Mucosa of stomach (tissue), 1 donor: Measurements from ENCODE around the gene ZNF813.

Experiments
- H3K27me3 ChIP-seq: one replicate; pipeline ENCODE4 v1.7.0; 2013; ENCODE audit warnings: mild to moderate bottlenecking, low read length; ENCODE audit not compliant: control insufficient read depth, insufficient read depth
- H3K36me3 ChIP-seq: one replicate; pipeline ENCODE4 v1.7.0; 2013; ENCODE audit warnings: low read length; ENCODE audit not compliant: control insufficient read depth, insufficient read depth
- H3K4me1 ChIP-seq: one replicate; pipeline ENCODE4 v1.7.0; 2013; ENCODE audit warnings: mild to moderate bottlenecking, low read length; ENCODE audit not compliant: control insufficient read depth, insufficient read depth
- H3K4me3 ChIP-seq: one replicate; pipeline ENCODE4 v1.7.0; 2013; ENCODE audit warnings: low read length
- H3K9ac ChIP-seq: one replicate; pipeline ENCODE4 v1.7.0; 2013; ENCODE audit warnings: mild to moderate bottlenecking, low read length, moderate library complexity
- H3K9me3 ChIP-seq: one replicate; pipeline ENCODE4 v1.7.0; 2013; ENCODE audit warnings: mild to moderate bottlenecking, low read length, moderate library complexity; ENCODE audit not compliant: control insufficient read depth
- donor health status: Pancreatic carcinoma.

Gene ZNF813

DNA sequence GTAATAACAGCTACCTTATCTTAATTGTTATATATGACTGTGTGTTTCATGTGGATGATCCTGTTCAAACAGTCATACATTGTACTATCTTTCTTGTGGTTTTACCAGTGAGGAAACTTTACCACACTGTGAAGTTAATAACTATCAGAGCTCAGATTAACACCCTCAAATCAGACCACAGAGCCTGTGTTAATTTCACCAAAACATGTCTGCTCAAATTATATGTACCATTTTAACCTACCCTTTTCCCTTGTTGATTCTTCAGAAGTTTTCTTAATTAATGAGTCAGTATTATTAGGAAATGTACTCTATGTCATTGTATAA, 68.7 kb downstream of the ZNF813 start:
- H3K9ac ChIP-seq: no peak overlapping the region

DNA sequence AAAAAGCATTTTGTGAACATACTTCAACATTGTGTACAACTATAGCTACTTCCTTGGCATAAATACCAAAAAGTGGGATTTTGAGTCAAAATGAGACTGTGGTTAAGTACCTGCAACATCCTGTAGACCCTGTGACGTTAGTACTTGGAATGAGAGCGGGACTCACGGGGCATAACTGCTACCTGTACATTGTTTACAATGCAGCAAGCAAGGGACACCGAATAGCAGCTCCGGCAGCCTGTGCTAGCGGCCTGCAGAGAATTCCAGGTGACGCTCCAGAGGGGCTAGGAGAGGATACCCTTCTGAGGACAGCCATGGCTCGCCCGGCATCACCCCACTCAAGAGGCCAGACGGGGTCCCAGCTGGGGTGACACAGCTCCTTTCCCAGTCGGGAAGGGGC, 69.6 kb downstream of the ZNF813 start:
- H3K27me3 ChIP-seq: no peaks in the 10 kb centered on the region
- H3K4me1 ChIP-seq: no peaks in the 10 kb centered on the region
- H3K36me3 ChIP-seq: no peaks in the 10 kb centered on the region
- H3K9ac ChIP-seq: no peak overlapping the region
- no peak overlapping the region for H3K4me3 ChIP-seq
- no peaks in the 10 kb centered on the region for H3K9me3 ChIP-seq

More for the DNA sequence above, 68.7 kb downstream of the ZNF813 start:
- Histone ChIP-seq H3K27me3 (no peaks in the 10 kb centered on the region), H3K4me3 (no peak overlapping the region), H3K36me3 (no peaks in the 10 kb centered on the region), H3K9me3 (no peaks in the 10 kb centered on the region), H3K4me1 (no peaks in the 10 kb centered on the region)

DNA sequence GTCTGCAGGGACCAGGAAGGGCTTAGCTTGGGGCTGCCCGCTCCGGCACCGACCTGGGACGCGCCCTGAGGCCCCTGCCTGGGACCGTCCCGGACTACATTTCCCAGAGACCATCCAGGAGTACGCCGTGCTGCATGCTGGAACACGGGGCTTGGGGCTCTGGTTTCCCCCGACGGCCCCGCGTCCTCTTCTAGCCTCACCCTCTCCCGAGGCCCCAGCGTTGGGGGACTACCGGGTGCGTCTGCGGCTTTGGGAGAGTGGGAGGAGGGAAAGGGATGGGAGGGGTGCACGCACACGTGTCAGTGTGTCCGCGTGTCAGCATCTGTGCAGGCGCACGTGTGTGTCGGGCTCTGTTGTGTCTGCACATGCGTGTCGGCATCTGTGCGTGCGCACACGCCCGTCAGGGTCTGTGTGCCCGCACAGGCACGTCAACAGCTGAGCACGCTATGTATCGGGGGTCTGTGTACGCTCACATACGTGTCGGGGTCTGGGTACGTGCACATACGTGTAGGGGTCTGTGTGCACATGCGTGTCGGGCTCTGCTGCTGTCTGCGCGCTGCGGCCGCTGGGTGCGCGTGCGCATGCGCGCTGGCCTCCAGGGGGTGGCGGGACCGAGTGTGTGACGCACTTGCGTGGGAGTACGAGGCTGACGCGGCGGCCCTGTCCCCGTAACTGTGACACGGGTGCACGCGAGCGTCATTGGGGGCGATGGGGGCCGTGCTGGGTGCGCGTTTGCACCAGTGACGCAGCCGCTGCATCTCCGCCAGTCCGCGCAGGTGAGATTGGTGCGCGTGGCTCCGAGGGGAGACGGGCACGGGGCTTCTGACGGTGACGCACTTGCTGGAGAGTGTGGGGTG, 70.2 kb downstream of the ZNF813 start, which contains the start of gene ZNF331:
TSS of gene ZNF331 (plus strand) at position 625 of the 857 bp plus-strand sequence. CDS start 31,232 bp downstream, outside the sequence.
- Histone ChIP-seq H3K9me3 (no peaks in the 10 kb centered on the region), H3K27me3 (no peaks in the 10 kb centered on the region), H3K9ac (peak within 1 kb of the TSS; percentile 69), H3K36me3 (no peaks in the 10 kb centered on the region), H3K4me3 (peak within 1 kb of the TSS; percentile 63), H3K4me1 (no peaks in the 10 kb centered on the region)

DNA sequence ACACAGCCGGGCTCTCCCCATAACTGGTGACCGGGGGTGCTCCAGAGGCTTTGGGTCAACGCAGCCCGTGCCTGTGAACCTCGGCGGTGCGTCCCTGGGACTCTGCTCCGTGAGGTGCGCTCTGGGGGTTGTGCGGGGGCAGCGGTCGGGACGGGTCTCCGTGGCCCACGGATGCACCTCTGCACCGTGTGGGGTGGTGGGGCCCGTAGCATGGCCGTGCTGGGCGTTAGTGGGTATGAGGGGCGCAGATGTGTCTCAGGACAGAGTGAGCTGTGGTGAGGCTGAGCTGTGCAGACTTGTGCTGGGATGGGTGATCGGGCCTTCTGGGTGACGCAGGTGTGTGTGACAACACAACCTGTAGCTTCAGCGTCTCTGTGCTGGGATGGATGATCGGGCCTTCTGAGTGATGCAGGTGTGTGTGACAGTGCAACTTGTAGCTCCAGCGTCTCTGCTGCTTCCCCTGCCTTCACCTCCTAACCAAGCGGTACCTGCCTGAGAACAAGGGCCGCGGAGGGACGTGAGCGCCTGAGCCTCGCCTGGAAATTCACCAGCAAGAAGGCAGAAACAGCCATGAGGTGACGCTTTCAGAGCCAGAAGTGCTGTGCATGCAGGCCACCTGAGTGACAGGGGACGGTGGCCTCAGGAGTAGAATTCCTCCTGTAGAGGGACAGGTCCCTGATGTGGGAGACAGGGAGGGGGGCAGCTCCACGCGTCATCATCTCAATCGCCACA, 71.0 kb downstream of the ZNF813 start:
- Histone ChIP-seq H3K9ac (peak overlapping the region; percentile 69), H3K4me1 (no peaks in the 10 kb centered on the region), H3K27me3 (no peaks in the 10 kb centered on the region), H3K9me3 (no peaks in the 10 kb centered on the region), H3K36me3 (no peaks in the 10 kb centered on the region), H3K4me3 (peak overlapping the region; percentile 63)

DNA sequence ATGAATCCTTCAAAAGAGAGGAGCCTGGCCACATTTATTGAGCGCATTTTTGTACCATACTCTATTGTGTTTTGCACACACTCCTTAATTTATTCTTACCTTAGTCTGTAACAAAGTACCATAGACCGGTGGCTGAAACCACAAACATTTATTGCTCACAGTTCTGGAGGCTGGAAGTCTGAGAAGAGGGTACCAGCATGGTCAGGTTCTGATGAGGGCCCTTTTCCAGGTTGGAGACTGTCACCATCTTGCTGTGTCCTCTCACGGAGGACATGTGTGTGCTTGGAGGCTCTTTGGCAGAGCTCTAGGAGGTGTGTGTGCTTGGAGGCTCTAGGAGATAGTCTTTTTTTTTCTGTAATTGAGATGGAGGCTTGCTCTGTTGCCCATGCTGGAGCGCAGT, 72.6 kb downstream of the ZNF813 start:
- Histone ChIP-seq H3K4me3 (no peak overlapping the region), H3K27me3 (no peaks in the 10 kb centered on the region), H3K4me1 (no peaks in the 10 kb centered on the region), H3K36me3 (no peaks in the 10 kb centered on the region), H3K9ac (no peak overlapping the region), H3K9me3 (no peaks in the 10 kb centered on the region)

DNA sequence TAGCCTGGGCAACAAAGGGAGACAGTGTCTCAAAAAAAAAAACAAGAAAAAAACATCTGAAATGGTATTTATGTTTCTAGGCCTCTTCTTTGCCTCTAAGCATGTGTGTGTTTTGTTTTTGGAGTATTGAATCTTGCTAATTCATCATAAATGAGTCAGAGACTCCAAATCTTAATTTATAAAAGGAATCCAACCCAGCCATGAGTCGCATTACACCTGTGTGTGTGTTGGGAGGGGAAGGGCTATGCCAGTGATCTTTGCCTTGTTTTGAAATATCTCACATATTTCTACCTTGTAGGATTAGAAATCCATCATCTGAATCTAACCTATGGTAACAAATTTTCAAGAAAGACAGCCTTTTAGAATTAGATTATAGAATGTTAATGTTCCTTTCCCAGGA, 74.4 kb downstream of the ZNF813 start:
- H3K9ac ChIP-seq: no peak overlapping the region
- no peak overlapping the region for H3K4me3 ChIP-seq

DNA sequence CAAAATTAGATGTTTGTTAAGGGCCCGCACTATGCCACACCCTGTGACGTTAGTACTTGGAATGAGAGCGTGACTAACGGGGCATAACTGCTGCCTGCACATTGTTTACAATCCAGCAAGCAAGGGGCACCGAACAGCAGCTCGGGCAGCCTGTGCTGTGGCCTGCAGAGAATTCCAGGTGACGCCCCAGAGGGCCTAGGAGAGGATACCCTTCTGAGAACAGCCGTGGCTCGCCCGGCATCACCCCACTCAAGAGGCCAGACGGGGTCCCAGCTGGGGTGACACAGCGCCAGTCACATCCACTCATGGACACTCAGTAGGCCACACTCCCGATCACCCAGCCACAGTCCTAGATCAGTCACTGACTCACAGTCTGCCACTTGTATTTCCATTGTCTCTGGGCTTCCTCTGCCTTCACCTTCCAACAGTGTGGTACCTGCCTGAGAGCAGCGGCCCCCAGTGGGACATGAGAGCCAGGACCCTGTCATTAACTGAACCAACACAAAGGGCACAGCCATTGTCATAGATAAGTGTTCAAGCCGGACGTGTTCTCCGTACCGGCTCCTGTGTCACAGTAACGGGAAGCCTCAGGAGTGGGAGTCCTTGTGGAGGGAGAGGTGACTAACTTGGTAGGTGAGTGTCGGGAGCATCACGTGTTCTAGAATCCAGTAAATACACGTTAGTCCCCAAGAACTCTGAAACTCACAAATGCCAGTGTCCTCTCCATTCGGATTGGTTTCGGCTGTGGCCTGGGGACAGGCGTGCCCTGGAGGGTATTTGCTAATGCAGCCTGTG, 77.9 kb downstream of the ZNF813 start:
- no peaks in the 10 kb centered on the region for H3K9me3 ChIP-seq
- H3K9ac ChIP-seq: no peak overlapping the region
- no peaks in the 10 kb centered on the region for H3K36me3 ChIP-seq
- H3K27me3 ChIP-seq: no peaks in the 10 kb centered on the region
- no peaks in the 10 kb centered on the region for H3K4me1 ChIP-seq
- H3K4me3 ChIP-seq: no peak overlapping the region

More for the DNA sequence above, 74.4 kb downstream of the ZNF813 start:
- Histone ChIP-seq H3K27me3 (no peaks in the 10 kb centered on the region), H3K36me3 (no peaks in the 10 kb centered on the region), H3K9me3 (no peaks in the 10 kb centered on the region), H3K4me1 (no peaks in the 10 kb centered on the region)
